GM19467 (cell line): Measurements from ENCODE around the gene ZNF22.

Experiments used
- ATAC-seq: cut with Tn5 transposase; IDR thresholded peaks from one replicate; pipeline ENCODE4 v1.9.1; 2021; ENCODE audit warnings: mild to moderate bottlenecking, moderate library complexity; ENCODE audit not compliant: unreplicated experiment

ZNF22 gene

DNA sequence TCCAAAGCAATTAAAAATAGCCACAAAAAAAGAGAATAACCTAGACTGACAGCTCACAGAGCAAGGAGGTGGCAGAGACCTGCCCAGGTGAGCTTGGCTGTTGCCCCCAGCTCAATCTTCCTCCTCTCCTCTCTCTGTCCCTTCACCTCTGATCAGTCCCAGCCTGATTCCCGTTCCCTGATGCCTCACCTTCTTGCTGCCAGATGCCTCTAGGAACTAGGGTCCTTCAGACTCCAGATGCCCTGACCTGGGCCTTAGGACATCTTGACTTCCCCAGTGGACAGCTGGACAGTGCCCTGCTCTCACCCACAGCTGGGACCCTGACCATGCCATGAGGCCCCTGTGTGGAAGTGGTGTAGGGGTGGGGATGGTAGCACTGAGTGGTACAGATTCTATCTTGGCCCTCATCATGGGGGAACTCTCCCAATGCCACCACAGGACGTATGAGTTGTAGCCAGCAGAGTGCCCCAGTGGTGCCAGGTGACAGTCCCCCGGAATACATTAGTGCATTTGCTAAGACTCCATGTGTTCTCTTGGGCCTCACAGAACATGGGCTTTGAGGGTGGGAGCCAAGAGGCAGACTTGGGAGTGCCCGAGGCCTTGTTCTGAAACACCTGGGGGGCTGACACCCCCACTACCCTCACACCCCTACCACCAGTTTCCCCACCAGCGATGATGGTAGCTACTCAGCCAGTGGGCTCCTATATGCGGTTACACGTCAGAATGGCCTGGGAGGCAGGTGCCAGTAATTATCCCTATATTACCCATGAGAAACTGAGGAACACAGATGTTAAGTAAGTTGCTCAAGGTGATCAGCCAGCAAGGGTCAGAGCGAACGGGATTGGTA is 24.1 kb upstream of the ZNF22 start:
- no peak for ATAC-seq

DNA sequence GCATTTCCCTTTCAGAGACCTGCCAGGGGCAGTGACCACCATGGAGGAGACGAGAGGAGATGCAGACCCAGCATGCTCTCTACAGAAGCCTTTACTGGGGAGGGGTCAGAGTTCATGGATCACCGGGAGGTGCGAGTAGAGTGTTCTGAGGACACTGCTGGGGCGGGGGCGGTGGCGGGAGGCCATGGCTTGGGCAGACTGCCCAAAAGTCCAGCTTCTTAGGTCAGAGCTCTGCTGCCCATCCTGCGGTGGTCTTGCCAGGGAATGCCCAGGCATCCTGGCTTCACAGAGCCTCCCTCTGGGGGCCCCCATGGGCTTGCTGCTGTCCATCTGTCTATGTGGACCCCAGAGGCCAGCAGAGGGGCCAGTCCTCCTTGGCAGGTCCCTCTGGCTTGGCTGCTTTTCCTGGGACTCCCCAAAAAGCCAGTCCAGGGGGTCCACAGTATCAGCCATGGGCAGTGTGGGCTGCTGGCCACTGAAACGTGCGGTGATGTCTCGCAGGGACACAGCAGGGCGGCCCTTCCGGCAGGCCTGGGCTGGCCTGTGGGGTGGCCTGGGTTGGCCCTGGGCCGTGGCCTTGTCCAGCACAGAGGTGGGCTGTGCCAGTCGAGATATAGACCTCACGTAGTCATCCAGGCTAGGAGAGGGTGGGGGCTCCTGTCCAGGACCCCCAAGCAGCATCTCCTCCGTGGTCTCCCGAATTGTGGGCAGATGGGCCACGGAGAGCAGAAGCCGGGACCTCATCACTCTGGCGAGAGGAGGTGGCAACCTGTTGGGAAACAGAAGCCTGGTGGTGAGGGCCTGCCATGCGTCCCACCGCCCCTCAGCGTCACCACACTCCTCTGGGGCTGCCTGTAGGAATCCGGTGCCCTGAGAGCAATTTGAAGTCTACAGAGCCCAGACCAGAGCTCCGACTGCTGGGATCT is 23.2 kb upstream of the ZNF22 start:
- ATAC-seq, result no peak

DNA sequence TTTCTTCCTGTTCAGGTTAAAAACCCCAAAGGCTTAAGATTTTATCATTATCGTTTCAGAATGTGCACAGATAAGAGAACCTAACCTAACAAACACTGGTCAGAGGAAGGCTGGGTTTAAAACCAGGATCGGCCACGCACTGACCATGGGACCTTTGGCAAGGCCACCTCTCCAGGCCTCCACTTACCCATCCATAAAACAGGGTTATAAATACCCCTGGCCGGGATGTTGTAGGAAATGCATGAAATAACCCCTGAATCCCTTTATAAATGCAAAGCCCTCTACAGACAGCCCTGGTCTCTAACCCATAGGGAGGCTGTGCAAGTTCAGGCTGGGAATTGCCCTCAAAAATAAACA is 22.5 kb upstream of the ZNF22 start:
- ATAC-seq, result no peak

DNA sequence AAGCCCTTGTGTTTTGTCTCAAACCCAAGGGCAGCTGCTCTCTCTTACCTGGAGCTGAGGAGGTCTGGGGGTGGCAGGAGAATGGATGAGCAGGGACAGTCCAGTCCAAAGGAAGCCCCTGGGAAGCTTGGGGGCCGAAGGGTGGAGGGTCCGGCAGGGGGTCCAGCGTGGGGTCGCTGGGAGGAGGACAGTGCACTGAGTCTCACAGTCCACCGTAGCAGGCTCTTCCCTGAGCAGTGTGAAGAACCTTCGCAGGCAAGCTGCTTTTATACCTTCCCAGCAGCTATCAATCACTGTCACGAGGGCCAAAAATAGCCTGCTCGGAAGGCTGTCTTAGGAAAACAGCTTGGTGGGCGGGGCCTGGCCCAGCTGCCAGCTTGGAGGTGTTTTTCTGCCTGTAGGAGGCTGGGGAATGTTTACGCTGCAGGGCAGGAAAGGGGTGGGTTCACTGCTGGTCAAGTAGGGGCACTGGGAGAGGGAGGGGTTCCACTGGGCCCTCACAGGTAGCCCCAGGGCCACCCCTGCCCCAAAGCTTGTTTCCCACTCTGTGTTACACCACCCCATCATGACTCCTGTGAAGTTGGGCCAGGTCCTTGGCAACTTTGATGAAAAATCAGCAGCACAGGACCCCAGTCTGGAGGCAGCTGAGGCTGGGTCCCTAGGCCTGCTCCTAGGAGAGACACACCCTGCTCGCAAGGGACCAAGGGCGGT is 22.0 kb upstream of the ZNF22 start, which contains the start of gene DEPP1:
DEPP1 (minus strand) TSS at position 240 of the 711 bp plus-strand sequence. CDS start 779 bp downstream, outside the sequence.
- ATAC-seq, result no peak

- ATAC-seq, result no peak
Observed at GRCh38 chr10:44979281-44980191, 21.2 kb upstream of the ZNF22 start.

DNA sequence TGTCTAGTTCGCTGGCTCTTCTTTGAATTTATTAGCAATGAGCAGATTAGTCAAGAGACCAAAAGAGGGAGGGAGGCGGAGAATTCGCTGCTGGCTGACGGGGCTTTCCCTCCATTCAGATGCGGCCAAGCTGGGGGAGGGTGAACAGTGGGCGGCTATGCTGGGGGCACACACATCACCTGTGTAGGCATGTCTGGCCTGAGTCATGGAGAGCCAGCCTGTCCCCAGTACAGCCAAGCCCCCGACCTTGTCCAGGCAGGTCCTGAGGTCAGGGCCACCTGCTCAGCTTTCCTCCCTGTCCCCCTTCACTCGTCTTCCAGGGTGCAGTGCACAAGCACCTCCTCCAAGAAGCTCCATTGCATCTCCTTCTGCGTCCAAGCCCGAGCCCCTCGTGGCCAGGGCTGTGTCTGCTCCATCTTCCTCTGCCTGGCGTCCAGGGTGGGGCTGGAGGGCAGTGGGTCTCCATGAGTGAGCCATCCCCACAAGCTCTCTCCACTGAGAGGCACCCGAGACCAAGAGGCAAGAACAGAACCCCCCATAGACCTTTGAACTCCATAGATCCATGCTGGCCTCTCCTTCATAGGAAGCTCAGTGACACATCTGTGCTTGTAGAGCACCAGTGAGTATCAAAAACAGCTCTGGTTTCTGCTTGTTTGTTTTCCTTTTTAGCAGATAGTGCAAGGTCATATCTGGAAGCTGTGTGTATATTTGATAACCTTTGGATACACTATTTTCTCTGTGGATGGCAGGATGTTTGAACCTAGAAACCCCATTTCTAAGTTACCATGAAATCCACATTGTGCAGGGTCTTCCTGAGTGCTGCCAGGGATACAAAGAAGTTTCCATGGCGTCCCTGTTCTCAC is 20.2 kb upstream of the ZNF22 start:
- no peak for ATAC-seq

- no peak for ATAC-seq
Observed at GRCh38 chr10:44981172-44982113, 19.3 kb upstream of the ZNF22 start.

DNA sequence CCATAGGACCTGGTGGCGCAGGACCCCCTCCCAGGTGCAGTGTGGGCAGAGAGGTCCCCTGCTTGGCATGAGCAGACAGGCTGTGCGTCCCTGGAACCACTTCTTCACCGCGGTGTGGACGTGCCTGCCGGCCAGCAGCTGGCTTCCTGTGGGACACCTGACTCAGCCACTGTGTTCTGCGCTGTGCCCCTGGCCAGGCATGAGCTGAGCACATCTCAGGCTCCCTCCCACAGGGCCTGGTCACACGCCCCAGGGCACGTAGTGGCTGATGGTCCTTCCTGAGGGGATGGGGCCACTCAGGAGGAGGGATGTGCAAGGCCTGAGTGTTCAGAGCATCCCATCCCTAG is 18.6 kb upstream of the ZNF22 start:
- no peak for ATAC-seq

- no peak for ATAC-seq
Observed at GRCh38 chr10:44982496-44982895, 18.2 kb upstream of the ZNF22 start.

DNA sequence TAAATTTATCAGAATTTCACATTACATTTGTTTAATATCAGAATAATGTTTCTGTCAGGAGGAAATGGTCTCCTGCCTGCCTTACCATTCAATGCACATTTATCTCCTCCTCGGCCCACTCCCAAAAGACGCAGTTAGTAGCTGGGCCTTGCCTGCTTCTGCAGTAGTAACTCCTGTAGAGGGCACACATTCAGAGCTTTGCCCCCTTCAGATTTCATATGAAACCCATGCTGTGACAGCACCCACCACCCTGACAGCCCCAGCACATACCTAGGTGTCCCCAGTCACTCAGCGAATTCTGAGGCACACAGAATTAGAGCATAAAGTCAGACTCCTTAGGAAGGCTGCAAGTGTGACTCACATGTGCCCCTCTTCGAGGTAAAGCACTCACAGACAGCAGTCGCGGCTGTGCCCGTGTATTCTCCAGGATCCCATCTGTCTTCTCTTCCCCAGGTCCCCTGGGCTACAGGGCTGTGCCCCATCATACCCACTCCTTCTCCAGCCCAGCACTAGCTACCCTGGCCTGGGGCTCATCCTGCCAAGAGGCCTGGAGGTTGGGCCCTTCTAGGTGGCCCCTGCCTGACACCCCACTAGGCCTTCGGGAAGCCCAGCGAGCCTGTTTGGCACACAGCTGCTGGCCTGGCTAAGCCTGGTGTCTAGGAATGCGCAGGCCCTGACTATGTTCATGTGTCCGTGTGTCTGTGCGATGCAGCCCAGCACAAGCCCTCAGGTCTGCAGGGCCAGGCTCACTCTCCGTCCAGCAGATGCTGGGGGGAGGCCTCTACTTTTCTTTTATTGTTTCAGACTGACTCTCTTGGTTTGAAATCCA is 17.4 kb upstream of the ZNF22 start:
- no peak for ATAC-seq

DNA sequence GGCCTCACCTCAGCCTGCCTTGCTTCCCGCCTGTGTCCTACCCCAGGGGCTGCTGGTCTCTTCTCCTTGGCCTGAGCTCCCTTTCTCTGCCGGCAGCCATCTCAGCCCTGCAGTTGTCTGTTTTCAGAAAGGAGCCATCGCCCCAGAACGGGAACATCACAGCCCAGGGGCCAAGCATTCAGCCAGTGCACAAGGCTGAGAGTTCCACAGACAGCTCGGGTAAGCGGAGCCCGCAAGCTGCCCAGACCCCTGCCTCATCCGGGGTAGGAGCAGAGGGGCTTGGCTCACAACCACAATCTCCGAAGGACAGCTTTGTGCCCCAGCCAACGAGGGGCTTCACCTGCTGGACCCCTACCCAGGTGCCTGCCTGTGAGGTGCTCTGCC is 16.8 kb upstream of the ZNF22 start:
- no peak for ATAC-seq

DNA sequence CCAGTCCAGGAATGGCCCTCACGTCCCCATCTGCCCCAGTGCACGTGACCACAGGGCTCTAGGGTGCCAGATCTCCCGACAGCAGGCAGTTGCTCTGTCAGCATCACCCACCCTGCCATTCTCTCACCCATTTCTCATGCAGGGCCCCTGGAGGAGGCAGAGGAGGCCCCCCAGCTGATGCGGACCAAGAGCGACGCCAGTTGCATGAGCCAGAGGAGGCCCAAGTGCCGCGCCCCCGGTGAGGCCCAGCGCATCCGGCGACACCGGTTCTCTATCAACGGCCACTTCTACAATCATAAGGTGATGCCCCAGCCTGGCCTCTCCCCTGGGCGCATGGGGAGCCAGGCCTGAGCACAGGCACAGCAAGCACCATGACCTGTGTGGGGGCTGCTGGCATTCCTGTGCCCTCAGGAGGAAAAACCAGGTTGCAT is 16.0 kb upstream of the ZNF22 start:
- ATAC-seq, result no peak

DNA sequence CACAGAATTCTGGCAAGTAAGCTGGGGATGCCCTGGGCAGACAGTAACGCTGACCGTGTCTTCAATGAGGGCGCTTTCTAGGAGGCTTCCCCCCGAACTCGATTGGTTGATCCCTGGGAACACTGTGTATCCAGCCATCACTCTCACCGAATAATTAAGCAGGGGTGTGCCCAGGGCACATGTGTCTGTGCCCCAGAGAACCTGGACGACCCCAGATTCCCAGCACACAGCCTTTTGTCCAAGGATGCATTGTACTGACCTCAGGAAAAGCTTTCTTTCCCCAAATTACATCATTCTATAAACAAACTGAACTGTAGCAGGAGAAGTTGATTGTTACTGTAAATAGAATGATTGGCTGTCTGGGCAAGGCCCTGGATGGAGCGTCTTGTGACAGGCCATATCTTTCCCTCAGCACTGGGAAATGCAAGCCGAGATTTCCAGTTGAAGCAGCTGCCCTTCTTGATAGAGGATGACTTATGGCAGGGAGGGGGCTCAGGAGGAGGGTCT is 15.5 kb upstream of the ZNF22 start:
- no peak for ATAC-seq

DNA sequence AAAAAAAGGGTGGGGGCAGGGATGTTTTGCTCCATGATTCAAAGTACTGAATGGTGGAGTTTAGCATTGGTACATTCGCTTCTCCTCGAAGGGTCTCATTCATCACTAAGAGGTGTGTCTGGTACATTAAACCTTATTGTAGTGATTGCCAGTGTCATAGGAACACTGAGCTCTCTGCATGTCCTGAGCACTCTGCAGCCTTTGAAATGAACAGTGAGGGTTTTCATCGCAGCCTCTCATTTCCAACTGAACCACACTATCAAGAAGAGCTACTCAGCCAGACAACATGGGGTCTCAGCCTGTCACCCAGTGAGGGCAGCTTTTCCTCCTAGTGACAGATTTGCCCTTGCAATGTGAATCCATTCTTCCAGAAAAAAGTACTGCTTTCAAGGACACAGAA is 14.5 kb upstream of the ZNF22 start:
- ATAC-seq, result no peak

- no peak for ATAC-seq
Observed at GRCh38 chr10:44986670-44987069, 14.1 kb upstream of the ZNF22 start.

DNA sequence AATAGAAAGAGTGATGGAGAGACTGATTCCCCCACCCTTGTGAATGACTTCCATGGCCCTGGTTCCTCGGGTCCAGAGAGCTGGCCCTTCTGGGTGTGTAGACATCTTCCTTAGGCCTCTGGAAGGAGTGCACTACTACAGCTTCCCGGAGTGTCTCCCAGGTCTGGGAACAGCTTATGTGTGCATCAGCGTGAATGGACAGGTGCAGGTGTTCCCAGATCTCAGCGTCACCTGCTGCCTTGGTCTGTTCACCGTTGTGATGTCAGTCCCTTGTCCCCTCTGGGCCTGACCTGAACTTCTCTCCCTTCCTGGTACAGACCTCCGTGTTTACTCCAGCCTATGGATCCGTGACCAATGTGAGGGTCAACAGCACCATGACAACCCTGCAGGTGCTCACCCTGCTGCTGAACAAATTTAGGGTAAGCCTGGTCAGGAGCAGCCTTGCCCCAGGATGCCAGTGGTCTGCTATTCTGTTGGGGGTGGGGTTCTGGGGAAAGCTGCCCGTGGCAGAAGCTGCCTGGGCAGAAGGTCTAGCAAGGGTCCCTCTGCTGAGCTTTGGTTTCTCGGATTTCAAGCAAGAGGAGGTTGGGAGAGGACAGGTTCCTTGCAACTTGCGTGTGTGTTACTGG is 11.7 kb upstream of the ZNF22 start:
- no peak for ATAC-seq
